Hematopoietic multipotent progenitor cell treated with erythropoietin and hydrocortisone succinate and interleukin-3 and kit ligand, for 8 days (in vitro differentiated cells): Measurements from ENCODE around the gene CPSF7.
"Not testable (repeated sequence)": the region's sequence is repeated elsewhere in the genome, so short reads cannot be mapped to it uniquely, and the experiment has no call there.

ENCODE experiments used
- DNase-seq: peaks from one replicate; pipeline ENCODE4 v3.0.0-alpha.2; 2015

Gene CPSF7, protein sequence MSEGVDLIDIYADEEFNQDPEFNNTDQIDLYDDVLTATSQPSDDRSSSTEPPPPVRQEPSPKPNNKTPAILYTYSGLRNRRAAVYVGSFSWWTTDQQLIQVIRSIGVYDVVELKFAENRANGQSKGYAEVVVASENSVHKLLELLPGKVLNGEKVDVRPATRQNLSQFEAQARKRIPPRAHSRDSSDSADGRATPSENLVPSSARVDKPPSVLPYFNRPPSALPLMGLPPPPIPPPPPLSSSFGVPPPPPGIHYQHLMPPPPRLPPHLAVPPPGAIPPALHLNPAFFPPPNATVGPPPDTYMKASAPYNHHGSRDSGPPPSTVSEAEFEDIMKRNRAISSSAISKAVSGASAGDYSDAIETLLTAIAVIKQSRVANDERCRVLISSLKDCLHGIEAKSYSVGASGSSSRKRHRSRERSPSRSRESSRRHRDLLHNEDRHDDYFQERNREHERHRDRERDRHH

DNA sequence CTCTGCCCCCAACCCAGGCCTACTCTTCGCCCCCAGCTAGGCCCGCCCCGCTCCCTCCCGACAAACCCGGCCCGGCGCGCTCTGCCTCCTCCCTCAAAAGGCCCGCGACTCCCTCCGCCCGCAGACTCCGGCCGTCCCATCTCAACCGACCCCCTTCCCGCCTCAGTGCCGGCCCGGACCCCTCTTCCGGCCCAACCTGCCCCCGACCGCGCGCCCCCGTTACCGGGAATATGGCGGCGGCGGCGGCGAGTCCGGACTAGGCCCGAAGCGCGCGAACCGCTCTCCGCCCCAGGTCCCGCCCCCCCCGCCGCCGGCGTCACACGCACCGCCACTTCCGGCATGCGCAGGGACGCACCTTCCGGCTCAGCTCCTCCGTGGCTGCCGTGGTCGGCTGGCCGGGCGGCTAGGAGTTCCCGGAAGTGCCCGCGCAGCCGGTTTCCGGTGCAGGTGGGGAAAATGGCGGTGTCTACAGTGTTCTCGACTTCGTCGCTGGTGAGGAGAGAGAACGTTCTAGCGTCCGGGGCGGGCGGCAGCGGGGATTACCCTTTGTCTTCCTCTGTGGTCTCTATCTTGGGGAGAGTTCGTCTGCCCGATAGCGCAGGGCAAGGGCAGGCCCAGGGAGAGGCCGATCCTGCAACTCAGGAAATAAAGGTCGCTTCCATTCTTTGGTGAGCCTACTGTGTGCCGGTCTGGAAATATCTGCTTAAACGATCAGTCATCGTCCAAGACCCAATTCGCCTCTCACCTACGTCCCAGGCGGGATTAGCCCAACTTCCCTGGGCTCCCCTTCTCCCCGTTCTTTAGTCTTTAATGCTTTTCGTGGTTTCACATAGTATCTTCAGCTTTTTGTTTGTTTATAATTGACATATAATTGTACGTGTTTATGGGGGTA lies at the start of gene CPSF7, which contains the start of gene SDHAF2:
Gene CPSF7, minus strand, starts transcription at position 285 of the 892 bp plus-strand sequence. CDS start 740 bp downstream, outside the sequence.
Gene SDHAF2, plus strand, starts transcription at position 434 of the 892 bp plus-strand sequence. Its CDS starts 23 bp downstream, at position 457.
- peak; percentile 95 for DNase-seq

GRCh38 chr11:61477727-61478148 lies 48.0 kb upstream of the CPSF7 start:
- peak; percentile 32 for DNase-seq

DNA sequence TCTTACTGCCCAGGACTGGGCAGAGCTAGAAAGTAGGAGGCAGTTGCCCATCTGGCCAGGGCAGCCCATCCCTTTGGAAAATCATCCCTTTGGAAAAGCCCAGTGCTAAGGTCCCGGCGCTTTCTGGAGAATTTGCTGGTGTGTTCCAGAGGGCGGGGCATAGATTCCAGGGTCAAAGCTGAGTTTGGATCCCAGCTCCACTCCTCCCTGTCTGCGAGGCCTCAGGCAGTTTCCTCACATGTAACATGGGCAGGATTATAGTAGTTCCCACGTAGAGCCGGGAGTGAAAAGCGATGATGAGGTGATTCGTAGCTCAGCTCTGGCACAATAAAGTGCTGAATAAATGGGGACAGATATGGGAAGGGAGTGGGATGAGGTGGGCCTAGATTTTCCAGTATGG lies 47.4 kb upstream of the CPSF7 start:
- DNase-seq, result no peak

- no peak for DNase-seq
Measured at GRCh38 chr11:61476371-61476770, 46.6 kb upstream of the CPSF7 start.

- no peak for DNase-seq
Measured at GRCh38 chr11:61475433-61475832, 45.7 kb upstream of the CPSF7 start.

DNA sequence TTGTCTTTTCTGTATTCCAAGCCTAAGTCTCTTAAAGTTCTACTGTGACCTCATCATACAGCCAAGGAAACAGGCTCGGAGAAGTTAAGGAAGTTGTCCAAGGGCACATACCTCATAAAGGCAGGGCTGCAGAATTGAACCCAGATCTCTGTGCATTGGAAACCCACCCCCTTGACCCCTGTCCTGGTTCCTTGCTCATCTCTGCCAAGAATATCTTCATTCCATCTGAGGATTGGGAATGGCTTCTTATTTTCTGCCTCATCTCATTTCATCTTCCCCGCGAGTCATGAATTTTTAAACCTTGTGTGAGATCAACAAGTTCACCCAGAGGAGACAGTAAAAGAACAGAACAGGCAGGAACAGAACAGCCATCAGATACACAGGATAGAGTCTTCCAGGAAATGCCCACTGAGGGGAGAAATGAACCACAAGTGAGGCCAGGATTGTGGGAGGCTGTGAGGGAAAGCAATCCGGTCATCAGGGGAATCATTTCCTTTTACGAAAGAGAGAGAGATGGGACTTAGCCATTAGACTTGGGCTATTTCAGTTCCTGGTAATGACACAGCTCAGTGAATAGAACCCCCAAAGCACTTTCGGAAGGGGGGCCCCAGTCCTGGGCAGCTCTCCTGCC lies 44.4 kb upstream of the CPSF7 start:
- DNase-seq, result no peak

GRCh38 chr11:61473370-61474012 lies 43.7 kb upstream of the CPSF7 start:
- peak; percentile 64 for DNase-seq

DNA sequence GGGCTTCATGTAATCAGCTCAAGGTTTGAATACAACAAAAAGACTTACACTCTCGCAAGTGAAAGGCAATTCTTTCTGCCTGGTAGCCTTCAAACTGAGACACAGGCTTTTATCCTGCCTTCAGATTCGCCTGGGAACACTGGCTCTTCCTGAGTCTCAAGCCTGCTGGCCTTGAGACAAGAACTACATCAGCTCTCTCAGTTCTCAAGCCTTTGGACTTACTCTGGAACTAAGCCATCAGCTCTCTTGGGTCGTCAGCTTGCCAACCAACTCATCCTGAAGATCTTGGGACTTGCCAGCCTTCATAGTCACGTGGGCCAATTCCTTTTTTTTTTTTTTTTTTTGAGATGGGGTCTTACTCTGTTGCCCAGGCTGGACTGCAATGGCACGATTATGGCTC lies 43.1 kb upstream of the CPSF7 start:
- no peak for DNase-seq

DNA sequence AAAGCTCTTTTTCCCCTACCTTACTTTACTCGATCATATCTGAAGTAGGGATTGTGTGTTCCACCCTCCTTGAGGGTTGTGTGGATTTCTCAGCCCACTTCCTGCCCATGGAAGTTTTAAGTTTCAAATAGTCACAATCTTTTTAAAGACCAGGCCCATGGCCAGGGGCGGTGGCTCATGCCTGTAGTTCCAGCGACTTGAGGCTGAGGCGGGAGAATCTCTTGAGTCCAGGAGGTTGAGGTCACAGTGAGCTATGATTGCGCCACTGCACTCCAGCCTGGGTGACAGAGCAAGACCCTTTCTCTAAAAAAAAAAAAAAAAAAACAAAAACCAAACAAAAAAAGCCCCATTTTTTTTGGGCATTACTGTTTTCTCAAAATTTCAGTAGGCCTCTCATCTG lies 42.5 kb upstream of the CPSF7 start:
- DNase-seq, result peak; percentile 17

DNA sequence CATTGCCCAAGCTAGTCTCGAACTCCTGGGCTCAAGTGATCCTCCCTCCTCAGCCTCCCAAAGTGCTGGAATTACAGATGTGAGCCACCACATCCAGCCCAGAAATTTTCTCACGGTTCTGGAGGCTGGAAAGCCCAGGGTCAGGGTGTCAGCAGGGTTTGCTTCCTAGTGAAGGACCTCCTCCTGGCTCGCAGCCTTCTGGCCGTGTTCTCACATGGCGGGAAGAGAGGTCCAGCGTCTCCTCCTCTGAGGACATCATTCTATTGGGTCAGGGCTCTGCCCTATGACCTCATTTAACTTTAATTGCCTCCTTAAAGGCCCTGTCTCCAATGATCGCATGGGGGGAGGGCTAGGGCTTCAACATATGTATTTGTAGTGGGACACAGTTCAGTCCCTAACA lies 38.2 kb upstream of the CPSF7 start:
- no peak for DNase-seq

DNA sequence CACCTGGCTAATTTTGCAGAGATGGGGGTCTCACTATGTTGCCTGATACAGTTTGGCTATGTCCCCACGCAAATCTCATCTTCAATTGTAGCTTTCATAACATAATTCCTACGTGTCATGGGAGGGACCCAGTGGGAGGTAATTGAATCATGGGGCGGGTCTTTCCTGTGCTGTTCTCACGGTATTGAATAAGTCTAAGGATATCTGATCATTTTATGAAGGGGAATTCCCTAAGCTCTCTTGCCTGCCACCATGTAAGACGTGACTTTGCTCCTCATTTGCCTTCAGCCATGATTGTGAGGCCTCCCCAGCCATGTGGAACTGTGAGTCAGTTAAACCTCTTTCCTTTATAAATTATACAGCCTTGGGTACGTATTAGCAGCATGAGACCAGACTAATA lies 37.8 kb upstream of the CPSF7 start:
- DNase-seq, result not testable (repeated sequence)

GRCh38 chr11:61460986-61461385 lies 31.2 kb upstream of the CPSF7 start:
- no peak for DNase-seq

DNA sequence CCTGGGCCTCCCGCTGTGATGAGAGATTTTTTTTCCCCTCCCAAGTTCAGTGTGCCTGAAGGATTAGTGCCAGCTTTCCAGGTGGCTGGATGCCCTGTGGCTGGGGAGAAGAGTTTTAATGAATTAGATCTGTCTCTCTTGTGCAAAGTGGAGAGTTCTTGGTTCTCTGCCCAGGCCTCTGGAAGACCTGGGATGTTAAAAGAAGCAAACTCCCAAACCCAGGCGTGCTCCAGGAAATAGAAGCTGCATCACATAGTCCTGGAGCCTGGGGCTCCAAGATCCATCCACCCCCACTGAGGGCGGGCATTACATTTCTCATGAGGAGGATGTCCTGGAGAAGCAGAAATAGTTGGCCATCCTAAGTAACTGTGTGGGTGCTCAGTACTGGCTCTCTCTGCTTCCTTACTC lies 30.7 kb upstream of the CPSF7 start:
- no peak for DNase-seq

- no peak for DNase-seq
Measured at GRCh38 chr11:61454520-61454919, 24.7 kb upstream of the CPSF7 start.

GRCh38 chr11:61453695-61454094 lies 23.9 kb upstream of the CPSF7 start:
- no peak for DNase-seq

- no peak for DNase-seq
Measured at GRCh38 chr11:61452825-61453224, 23.1 kb upstream of the CPSF7 start.

DNA sequence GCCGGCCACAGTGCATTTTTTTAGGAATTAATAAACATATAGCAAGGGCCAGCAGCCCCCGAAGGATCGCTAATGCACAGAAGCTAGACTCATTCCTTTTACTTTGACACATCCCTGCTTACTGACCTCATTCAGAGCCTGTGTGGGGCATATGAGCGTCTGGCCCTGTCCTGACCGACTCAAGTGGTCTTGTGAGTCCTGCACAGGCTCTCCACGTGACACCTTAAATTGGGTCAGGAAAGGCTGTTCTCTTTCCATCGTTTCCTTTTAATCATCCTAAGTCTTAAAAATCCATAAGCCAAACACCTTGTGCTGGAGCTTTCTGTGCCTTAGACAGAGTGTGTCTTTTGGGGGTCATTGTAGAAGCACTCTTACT lies 18.8 kb upstream of the CPSF7 start:
- no peak for DNase-seq

GRCh38 chr11:61447601-61448551 lies 18.1 kb upstream of the CPSF7 start:
- no peak for DNase-seq

DNA sequence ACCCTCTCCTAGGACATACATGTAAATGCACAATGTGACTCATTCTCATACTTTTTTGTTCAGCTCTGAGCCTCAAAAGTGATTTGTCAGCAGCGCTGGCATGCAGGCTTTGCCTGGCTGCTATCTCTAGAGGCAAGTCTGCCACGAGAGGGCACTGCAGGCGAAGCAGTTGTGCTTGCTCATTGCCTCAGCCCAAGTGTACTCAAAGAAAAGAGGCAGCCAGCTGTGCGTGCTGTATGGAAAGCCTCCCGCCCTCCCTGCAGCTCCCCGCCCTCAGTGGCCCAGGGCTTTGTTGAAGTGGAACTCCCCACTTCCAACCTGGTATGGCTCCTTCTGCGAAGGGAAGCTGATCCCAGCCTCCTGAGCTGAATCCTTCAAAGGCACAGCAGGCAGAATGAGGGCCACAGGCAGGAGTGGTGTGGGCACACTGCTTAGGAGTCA lies 16.5 kb upstream of the CPSF7 start:
- peak; percentile 91 for DNase-seq

DNA sequence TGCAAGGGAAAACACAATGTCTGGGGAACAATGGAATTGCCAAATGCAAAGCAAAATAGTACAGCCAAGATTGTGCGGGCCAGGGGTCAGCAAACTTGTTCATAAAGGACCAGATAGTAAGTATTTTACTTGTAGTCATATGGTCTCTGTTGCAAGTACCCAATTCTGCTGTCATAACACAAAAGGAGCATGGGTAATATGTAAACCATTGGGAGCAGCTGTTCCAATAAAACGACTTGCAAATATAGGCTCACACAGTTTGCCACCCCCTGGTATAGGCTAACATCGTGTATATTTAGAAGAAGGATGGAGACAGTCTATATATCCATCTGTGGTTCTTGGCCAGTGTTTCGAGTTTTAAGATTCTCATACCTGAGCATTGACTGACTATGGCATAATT lies 15.7 kb upstream of the CPSF7 start:
- no peak for DNase-seq

DNA sequence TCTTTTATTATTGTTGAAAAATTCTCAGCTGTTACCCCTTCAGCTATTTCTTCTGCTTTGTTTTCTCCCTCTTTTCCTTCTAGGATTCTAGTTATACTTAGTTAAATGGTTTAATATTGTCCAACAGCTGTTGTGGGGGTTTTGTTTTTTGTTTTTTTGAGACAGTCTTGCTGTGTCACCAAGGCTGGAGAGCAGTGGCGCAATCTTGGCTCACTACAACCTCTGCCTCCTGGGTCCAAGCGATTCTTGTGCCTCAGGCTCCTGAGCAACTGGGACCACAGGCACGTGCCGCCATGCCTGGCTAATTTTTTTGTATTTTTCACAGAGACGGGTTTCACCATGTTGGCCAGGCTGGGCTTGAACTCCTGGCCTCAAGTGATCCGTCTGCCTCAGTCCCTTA lies 12.8 kb upstream of the CPSF7 start:
- no peak for DNase-seq
